ENCODE data around the gene JPH3. TPM values are rescaled to one million over a fixed set of nuclear protein-coding genes. Genes with fewer than 3 reads are reported as not detected.
"Not testable (repeated sequence)": the region's sequence is repeated elsewhere in the genome, so short reads cannot be mapped to it uniquely, and the experiment has no call there.

The JPH3 gene
- polyA plus RNA-seq, 1 donor from 2014 or later: 22.2 TPM

DNA sequence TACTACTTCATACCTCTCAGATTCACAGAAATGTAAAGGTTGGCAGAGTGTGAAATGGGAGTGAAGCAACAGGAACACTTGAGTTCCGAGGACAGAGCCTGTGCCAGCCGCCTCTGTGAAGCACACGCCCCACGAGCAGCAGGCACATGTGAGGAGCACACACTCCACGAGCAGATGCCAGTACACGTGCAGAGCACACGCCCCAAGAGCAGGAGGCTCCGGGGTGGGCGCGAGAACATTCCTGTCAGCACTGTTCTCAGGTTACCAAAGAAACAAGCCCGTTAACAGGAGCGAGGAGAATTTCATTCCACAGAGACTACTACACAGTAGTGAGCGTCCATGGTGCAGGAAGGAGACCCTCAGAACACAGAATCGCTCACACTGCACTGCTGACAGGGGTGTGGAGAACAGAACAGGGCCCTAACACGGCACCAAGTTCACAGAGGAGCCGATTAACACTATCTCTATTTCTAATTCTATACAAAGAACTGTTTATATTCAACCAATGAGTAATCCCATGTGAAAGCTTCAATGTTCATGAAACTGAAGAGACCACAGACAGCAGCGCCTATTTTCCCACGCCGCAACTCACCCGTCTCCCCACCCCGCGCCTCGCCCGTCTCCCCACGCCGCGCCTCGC lies 123.4 kb downstream of the JPH3 start:
- Histone ChIP-seq H3K79me2 (replicated peaks; ENCODE audit: insufficient read depth, low read length) (no peaks in the 10 kb centered on the region), H3K27me3 (ENCODE audit: insufficient read depth, low read depth, low read length) (no peaks in the 10 kb centered on the region), H3K4me3 (ENCODE audit: low read length) (no peak overlapping the region), H3F3A (ENCODE audit: insufficient read depth, low read length, poor library complexity, severe bottlenecking) (no peaks in the 10 kb centered on the region), H3K9me2 (ENCODE audit: insufficient read depth, low read length) (no peaks in the 10 kb centered on the region), H3K36me3 (ENCODE audit: insufficient read depth, low read length) (no peaks in the 10 kb centered on the region), H3K27ac (ENCODE audit: low read length) (no peak overlapping the region), H3K4me2 (ENCODE audit: low read length) (no peak overlapping the region), H2AFZ (ENCODE audit: low read depth, low read length) (no peak overlapping the region), H4K20me1 (ENCODE audit: insufficient read depth) (no peaks in the 10 kb centered on the region), H3K9me3 (ENCODE audit: low read length) (no peaks in the 10 kb centered on the region), H3K9ac (ENCODE audit: low read length) (no peak overlapping the region)
- TF ChIP-seq, protein P1, sequence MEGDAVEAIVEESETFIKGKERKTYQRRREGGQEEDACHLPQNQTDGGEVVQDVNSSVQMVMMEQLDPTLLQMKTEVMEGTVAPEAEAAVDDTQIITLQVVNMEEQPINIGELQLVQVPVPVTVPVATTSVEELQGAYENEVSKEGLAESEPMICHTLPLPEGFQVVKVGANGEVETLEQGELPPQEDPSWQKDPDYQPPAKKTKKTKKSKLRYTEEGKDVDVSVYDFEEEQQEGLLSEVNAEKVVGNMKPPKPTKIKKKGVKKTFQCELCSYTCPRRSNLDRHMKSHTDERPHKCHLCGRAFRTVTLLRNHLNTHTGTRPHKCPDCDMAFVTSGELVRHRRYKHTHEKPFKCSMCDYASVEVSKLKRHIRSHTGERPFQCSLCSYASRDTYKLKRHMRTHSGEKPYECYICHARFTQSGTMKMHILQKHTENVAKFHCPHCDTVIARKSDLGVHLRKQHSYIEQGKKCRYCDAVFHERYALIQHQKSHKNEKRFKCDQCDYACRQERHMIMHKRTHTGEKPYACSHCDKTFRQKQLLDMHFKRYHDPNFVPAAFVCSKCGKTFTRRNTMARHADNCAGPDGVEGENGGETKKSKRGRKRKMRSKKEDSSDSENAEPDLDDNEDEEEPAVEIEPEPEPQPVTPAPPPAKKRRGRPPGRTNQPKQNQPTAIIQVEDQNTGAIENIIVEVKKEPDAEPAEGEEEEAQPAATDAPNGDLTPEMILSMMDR (IDR thresholded peaks at IDR 0.05; ENCODE audit: poor library complexity, severe bottlenecking): no peak
- TF ChIP-seq EZH2 (IDR thresholded peaks at IDR 0.05; ENCODE audit: borderline replicate concordance, insufficient read depth, low read length, poor library complexity, severe bottlenecking): no peak
- no peak for TF ChIP-seq SMC3 (conservative IDR thresholded peaks at IDR 0.05; ENCODE audit: poor library complexity)
- no peak for TF ChIP-seq RAD21 (conservative IDR thresholded peaks at IDR 0.05)
- TF ChIP-seq TAF1 (IDR thresholded peaks at IDR 0.05; ENCODE audit: low read depth): no peak
- no peak for TF ChIP-seq MXI1 (conservative IDR thresholded peaks at IDR 0.05; ENCODE audit: poor library complexity, severe bottlenecking)

DNA sequence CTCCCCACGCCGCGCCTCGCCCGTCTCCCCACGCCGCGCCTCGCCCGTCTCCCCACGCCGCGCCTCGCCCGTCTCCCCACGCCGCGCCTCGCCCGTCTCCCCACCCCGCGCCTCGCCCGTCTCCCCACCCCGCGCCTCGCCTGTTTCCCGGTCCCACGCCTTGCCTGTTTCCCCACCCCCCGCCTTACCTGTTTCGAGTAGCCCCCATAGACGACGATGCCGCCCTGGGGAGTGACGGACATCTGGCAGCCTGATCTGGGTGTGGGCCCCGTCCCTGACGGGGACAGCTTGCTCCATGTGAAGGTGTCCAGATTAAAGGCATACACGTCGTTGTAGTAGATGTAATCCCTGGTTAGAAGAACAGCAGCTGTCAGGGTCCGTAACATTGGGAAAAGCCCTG lies 124.3 kb downstream of the JPH3 start:
- not testable (repeated sequence) for H3K36me3 ChIP-seq (ENCODE audit: insufficient read depth, low read length)

DNA sequence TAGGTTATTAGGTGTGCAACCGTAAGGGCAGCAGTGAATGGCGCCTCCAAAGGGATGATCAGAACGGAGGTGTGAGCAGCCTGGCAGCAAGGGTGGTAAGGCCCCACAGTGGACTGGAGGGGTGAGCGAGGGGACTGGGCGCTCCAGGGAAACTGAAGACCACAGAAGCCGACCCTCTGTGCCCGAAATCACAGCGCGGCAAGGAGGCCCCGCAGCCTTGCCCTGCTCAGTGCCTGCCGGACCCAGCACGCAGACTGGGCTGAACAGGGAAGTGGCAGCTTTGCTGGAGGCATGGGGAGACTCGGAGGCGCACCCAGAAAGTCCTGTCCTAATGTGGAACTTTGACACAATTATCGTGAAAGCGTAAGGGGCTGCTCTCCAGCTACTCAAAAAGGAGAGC lies 125.0 kb downstream of the JPH3 start:
- H3K27ac ChIP-seq (ENCODE audit: low read length): no peak overlapping the region
- no peak for TF ChIP-seq POLR2AphosphoS5 (IDR thresholded peaks at IDR 0.05)

More for the DNA sequence above, 124.3 kb downstream of the JPH3 start:
- H3K4me2 ChIP-seq (ENCODE audit: low read length); H4K20me1 ChIP-seq (ENCODE audit: insufficient read depth); H3F3A ChIP-seq (ENCODE audit: insufficient read depth, low read length, poor library complexity, severe bottlenecking); H3K79me2 ChIP-seq (replicated peaks; ENCODE audit: insufficient read depth, low read length); H3K4me3 ChIP-seq (ENCODE audit: low read length); H3K27me3 ChIP-seq (ENCODE audit: insufficient read depth, low read depth, low read length); H3K27ac ChIP-seq (ENCODE audit: low read length); H3K9me3 ChIP-seq (ENCODE audit: low read length); H3K9ac ChIP-seq (ENCODE audit: low read length); H3K9me2 ChIP-seq (ENCODE audit: insufficient read depth, low read length); H2AFZ ChIP-seq (ENCODE audit: low read depth, low read length): not testable (repeated sequence)

DNA sequence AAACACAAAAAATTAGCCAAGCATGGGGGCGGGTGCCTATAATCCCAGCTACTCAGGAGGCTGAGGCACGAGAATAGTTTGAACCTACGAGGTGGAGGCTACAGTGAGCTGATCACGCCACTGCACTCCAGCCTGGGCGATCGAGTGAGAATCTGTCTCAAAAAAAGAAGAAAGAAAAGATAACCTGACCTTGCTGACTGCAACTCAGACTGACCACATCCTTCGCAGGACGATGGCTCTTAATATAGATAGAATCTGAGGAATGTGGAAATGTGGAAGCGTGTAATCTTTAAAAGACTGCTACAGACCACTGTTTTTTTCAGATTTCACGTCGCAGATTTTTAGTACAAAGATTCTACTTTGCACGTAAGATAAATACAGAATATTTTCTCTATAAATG lies 125.7 kb downstream of the JPH3 start:
- H3F3A ChIP-seq (ENCODE audit: insufficient read depth, low read length, poor library complexity, severe bottlenecking): no peaks in the 10 kb centered on the region
- TF ChIP-seq TAF1 (IDR thresholded peaks at IDR 0.05; ENCODE audit: low read depth) (no peak), MXI1 (conservative IDR thresholded peaks at IDR 0.05; ENCODE audit: poor library complexity, severe bottlenecking) (no peak), POLR2AphosphoS5 (IDR thresholded peaks at IDR 0.05) (no peak), RAD21 (conservative IDR thresholded peaks at IDR 0.05) (no peak), EZH2 (IDR thresholded peaks at IDR 0.05; ENCODE audit: borderline replicate concordance, insufficient read depth, low read length, poor library complexity, severe bottlenecking) (no peak), EP300 (conservative IDR thresholded peaks at IDR 0.05; ENCODE audit: poor library complexity, severe bottlenecking) (no peak), SMC3 (conservative IDR thresholded peaks at IDR 0.05; ENCODE audit: poor library complexity) (no peak)
- TF ChIP-seq, protein P2, sequence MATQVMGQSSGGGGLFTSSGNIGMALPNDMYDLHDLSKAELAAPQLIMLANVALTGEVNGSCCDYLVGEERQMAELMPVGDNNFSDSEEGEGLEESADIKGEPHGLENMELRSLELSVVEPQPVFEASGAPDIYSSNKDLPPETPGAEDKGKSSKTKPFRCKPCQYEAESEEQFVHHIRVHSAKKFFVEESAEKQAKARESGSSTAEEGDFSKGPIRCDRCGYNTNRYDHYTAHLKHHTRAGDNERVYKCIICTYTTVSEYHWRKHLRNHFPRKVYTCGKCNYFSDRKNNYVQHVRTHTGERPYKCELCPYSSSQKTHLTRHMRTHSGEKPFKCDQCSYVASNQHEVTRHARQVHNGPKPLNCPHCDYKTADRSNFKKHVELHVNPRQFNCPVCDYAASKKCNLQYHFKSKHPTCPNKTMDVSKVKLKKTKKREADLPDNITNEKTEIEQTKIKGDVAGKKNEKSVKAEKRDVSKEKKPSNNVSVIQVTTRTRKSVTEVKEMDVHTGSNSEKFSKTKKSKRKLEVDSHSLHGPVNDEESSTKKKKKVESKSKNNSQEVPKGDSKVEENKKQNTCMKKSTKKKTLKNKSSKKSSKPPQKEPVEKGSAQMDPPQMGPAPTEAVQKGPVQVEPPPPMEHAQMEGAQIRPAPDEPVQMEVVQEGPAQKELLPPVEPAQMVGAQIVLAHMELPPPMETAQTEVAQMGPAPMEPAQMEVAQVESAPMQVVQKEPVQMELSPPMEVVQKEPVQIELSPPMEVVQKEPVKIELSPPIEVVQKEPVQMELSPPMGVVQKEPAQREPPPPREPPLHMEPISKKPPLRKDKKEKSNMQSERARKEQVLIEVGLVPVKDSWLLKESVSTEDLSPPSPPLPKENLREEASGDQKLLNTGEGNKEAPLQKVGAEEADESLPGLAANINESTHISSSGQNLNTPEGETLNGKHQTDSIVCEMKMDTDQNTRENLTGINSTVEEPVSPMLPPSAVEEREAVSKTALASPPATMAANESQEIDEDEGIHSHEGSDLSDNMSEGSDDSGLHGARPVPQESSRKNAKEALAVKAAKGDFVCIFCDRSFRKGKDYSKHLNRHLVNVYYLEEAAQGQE (IDR thresholded peaks at IDR 0.05; ENCODE audit: borderline replicate concordance): no peak
- TF ChIP-seq, protein P1 (IDR thresholded peaks at IDR 0.05; ENCODE audit: poor library complexity, severe bottlenecking): no peak
- H2AFZ ChIP-seq (ENCODE audit: low read depth, low read length): no peak overlapping the region
- no peaks in the 10 kb centered on the region for H3K9me2 ChIP-seq (ENCODE audit: insufficient read depth, low read length)
- no peak overlapping the region for H3K9ac ChIP-seq (ENCODE audit: low read length)
- no peaks in the 10 kb centered on the region for H3K27me3 ChIP-seq (ENCODE audit: insufficient read depth, low read depth, low read length)
- H3K9me3 ChIP-seq (ENCODE audit: low read length): no peaks in the 10 kb centered on the region
- H3K36me3 ChIP-seq (ENCODE audit: insufficient read depth, low read length): no peaks in the 10 kb centered on the region
- H3K4me3 ChIP-seq (ENCODE audit: low read length): no peak overlapping the region
- no peak overlapping the region for H3K27ac ChIP-seq (ENCODE audit: low read length)
- no peaks in the 10 kb centered on the region for H4K20me1 ChIP-seq (ENCODE audit: insufficient read depth)
- no peaks in the 10 kb centered on the region for H3K79me2 ChIP-seq (replicated peaks; ENCODE audit: insufficient read depth, low read length)
- no peak overlapping the region for H3K4me2 ChIP-seq (ENCODE audit: low read length)

More for the DNA sequence above, 125.0 kb downstream of the JPH3 start:
- Histone ChIP-seq H3K36me3 (ENCODE audit: insufficient read depth, low read length) (no peaks in the 10 kb centered on the region), H3K27me3 (ENCODE audit: insufficient read depth, low read depth, low read length) (no peaks in the 10 kb centered on the region), H3K9ac (ENCODE audit: low read length) (no peak overlapping the region), H3F3A (ENCODE audit: insufficient read depth, low read length, poor library complexity, severe bottlenecking) (no peaks in the 10 kb centered on the region), H4K20me1 (ENCODE audit: insufficient read depth) (no peaks in the 10 kb centered on the region), H3K9me2 (ENCODE audit: insufficient read depth, low read length) (no peaks in the 10 kb centered on the region), H3K4me2 (ENCODE audit: low read length) (no peak overlapping the region), H2AFZ (ENCODE audit: low read depth, low read length) (no peak overlapping the region), H3K9me3 (ENCODE audit: low read length) (no peaks in the 10 kb centered on the region), H3K79me2 (replicated peaks; ENCODE audit: insufficient read depth, low read length) (no peaks in the 10 kb centered on the region), H3K4me3 (ENCODE audit: low read length) (no peak overlapping the region)
